GM12801 (cell line): ENCODE data around the gene ZNF324B.

Source experiments
- CTCF ChIP-seq: IDR thresholded peaks from one replicate; pipeline ENCODE4 v1.5.1; 2011; ENCODE audit warnings: control low read depth; ENCODE audit not compliant: insufficient read length; ENCODE audit errors: extremely low read depth

Gene ZNF324B

DNA sequence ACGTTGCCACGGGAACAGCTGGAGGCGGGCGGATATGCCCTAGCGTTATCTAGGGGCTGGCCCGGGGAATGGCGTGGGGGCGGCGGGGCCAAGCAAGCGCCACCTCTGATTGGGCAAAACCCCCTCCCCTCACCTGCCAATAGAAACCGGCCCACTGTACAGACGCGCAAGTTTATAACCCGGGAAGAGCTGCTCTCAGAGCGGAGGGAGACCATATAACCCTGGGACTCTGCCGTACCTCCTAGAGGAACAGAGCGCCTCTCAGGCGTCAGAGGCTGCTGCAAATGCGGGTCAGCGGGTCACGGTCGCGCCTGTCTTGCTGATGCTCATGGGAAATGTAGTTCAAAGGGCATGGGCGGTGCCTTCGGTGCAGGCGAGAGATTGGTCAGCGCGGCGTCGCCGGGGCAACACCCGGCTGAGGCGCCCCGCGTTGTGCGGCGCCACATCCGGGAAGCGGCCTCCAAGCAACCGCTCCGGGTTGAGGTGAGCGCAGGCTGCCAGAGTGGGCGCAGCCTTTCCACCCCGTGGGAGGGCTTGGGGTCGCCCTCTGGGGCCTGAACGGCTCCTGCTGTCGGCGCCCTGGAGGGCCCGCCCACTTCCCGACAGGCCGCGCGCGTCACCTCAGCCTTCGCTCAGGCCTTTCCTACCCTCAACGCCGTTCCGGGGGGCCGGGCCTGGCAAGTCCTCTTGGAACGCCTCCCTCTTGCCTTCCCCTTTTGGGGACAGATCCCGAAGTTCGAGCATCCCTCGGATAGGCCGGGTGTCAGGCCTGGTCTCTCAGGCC lies 24.5 kb downstream of the ZNF324B start, which contains the start of gene ZNF446:
ZNF446 (plus strand) TSS at position 639 of the 784 bp plus-strand sequence. CDS start 867 bp downstream, outside the sequence.
- no peak for TF ChIP-seq CTCF

DNA sequence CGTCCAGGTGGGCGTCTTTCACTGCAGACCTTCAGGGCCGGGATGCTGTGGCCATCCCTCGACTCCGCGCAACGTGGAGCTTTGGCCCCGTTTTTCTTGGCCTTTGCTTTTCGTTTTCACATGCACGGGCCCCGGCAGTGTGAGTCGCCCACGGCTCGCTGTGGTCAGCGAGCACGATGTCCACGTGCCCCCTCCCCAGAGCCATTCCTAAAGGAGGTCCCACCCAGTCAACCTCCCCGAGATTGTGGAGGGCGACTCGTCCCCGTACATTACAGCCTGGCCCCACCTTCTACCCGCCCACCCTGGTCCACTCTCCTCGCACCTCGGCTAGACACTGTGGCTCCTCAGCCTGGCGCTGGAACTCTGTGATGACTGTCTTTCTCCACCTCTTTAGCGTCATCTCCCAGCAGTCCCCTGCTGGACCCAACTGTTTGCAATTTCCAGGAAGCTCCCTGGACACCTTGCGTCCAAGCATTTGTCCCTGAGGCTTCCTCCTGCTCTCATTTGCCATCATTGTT lies 25.1 kb downstream of the ZNF324B start:
- TF ChIP-seq CTCF = no peak

- TF ChIP-seq CTCF = no peak
Observed at GRCh38 chr19:58477130-58477529, 25.7 kb downstream of the ZNF324B start.

DNA sequence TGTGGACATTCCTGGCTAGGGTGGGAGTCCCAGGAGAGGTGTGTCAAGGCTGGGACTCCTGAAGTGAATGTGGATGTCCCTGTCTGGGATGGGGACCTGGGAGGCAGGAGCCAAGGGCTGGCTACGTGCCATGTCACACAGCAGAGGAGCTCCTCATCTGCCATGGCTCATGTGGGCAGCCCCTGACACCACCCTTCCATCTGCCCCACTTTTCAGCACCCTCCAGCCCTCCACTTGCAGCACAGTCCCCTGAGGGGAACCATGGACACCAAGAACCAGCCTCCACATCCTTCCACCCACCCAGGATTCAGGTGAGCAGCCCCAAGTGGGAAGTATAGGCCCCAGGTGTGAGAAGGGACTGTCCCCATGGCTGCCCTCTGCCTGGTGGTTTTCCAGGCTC lies 26.4 kb downstream of the ZNF324B start:
- no peak for TF ChIP-seq CTCF

- TF ChIP-seq CTCF = no peak
Observed at GRCh38 chr19:58479303-58479702, 27.9 kb downstream of the ZNF324B start.

DNA sequence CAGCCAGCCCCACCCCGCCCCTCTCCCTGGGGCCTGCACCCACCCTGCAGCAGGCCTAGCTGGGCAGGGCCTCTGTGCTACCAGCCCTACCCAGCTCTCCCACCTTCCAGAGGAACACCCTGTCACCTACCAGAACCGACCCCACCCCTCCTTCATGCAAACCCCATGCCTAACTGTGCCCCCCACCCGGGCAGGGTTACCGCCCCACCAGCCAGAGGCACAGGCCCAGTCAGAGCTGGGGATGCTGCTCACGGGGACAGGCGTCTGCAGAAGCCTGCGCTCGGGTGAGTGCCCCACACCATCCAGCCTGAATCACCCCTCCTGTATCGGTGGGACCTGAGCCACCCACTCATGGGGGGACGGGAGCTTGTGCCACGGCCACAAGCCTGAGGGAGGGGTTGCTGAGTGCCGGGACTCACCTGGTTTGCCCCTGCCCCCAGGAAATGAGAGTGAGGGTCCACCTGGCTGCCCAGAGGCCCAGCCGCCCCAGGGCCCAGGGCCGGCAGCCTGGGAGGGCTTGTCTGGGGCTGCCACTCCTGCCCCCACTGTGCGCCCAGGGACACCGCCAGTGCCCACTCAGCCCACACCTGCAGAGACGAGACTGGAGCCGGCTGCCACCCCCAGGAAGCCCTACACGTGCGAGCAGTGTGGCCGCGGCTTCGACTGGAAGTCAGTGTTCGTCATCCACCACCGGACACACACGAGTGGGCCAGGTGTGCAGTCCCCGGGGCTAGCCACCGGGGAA lies 28.5 kb downstream of the ZNF324B start:
- TF ChIP-seq CTCF = no peak

DNA sequence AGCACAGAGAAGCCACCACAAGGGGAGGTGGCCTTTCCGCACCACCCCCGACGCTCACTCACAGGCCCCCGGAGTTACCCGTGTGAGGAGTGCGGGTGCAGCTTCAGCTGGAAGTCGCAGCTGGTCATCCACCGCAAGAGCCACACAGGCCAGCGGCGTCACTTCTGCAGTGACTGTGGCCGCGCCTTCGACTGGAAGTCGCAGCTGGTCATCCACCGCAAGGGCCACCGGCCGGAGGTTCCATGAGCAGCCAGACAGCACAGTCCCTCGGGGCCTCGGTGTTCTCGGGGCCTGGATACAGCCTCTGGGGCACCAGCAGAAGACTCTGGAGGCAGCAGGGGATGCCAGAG lies 29.0 kb downstream of the ZNF324B start:
- TF ChIP-seq CTCF = no peak
